Measurements from ENCODE around the gene SLC22A5. TPM values are rescaled to one million over a fixed set of nuclear protein-coding genes. Genes with fewer than 3 reads are reported as not detected.

SLC22A5 gene
- total and polyA plus RNA-seq, 9 of the 15 experiments (the other 6 are each of a cell fraction or from before 2014, with no cell fraction given) = 3.0 to 16.6 (median 8.3) TPM

DNA sequence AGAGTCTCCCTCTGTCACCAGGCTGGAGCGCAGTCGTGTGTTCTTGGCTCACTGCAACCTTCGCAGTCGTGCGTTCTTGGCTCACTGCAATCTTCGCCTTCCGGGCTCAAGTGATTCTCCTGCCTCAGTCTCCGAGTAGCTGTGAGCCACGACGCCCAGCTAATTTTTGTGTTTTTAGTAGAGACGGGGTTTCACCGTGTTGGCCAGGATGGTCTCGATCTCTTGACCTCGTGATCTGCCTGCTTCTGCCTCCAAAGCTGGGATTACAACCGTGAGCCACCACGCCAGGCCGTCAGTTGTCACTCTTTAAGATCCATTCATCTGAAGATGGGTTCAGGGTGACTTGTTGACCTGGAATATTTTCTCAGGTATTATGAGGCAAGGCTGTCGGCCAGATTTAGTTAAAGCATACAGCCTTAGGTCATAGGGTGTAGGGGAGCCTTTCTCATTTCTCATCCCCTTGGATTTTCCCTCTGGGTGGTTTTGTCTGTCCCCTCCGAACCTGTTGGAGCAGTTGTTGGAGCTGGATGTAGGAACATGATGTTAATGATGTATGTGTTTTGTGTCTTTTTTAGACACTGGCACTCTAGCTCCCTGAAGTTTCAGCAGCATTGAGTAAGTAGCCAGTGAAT lies 1.6 kb downstream of the SLC22A5 start (continued):
- TF ChIP-seq, protein P1, sequence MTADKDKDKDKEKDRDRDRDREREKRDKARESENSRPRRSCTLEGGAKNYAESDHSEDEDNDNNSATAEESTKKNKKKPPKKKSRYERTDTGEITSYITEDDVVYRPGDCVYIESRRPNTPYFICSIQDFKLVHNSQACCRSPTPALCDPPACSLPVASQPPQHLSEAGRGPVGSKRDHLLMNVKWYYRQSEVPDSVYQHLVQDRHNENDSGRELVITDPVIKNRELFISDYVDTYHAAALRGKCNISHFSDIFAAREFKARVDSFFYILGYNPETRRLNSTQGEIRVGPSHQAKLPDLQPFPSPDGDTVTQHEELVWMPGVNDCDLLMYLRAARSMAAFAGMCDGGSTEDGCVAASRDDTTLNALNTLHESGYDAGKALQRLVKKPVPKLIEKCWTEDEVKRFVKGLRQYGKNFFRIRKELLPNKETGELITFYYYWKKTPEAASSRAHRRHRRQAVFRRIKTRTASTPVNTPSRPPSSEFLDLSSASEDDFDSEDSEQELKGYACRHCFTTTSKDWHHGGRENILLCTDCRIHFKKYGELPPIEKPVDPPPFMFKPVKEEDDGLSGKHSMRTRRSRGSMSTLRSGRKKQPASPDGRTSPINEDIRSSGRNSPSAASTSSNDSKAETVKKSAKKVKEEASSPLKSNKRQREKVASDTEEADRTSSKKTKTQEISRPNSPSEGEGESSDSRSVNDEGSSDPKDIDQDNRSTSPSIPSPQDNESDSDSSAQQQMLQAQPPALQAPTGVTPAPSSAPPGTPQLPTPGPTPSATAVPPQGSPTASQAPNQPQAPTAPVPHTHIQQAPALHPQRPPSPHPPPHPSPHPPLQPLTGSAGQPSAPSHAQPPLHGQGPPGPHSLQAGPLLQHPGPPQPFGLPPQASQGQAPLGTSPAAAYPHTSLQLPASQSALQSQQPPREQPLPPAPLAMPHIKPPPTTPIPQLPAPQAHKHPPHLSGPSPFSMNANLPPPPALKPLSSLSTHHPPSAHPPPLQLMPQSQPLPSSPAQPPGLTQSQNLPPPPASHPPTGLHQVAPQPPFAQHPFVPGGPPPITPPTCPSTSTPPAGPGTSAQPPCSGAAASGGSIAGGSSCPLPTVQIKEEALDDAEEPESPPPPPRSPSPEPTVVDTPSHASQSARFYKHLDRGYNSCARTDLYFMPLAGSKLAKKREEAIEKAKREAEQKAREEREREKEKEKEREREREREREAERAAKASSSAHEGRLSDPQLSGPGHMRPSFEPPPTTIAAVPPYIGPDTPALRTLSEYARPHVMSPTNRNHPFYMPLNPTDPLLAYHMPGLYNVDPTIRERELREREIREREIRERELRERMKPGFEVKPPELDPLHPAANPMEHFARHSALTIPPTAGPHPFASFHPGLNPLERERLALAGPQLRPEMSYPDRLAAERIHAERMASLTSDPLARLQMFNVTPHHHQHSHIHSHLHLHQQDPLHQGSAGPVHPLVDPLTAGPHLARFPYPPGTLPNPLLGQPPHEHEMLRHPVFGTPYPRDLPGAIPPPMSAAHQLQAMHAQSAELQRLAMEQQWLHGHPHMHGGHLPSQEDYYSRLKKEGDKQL (CRISPR knock-in tag; IDR thresholded peaks at IDR 0.05; ENCODE audit: borderline replicate concordance) = no peak
- TF ChIP-seq, protein P2, sequence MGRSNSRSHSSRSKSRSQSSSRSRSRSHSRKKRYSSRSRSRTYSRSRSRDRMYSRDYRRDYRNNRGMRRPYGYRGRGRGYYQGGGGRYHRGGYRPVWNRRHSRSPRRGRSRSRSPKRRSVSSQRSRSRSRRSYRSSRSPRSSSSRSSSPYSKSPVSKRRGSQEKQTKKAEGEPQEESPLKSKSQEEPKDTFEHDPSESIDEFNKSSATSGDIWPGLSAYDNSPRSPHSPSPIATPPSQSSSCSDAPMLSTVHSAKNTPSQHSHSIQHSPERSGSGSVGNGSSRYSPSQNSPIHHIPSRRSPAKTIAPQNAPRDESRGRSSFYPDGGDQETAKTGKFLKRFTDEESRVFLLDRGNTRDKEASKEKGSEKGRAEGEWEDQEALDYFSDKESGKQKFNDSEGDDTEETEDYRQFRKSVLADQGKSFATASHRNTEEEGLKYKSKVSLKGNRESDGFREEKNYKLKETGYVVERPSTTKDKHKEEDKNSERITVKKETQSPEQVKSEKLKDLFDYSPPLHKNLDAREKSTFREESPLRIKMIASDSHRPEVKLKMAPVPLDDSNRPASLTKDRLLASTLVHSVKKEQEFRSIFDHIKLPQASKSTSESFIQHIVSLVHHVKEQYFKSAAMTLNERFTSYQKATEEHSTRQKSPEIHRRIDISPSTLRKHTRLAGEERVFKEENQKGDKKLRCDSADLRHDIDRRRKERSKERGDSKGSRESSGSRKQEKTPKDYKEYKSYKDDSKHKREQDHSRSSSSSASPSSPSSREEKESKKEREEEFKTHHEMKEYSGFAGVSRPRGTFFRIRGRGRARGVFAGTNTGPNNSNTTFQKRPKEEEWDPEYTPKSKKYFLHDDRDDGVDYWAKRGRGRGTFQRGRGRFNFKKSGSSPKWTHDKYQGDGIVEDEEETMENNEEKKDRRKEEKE (IDR thresholded peaks at IDR 0.05; ENCODE audit: borderline replicate concordance in 1 of 2, control insufficient read depth in 1 of 2, low read depth in 2 of 2, low read length in 1 of 2) = no peak
- TF ChIP-seq NCOA1 (IDR thresholded peaks at IDR 0.05; ENCODE audit: low read depth) = 0 out of 2 replicates have a peak, but pooled peaks have one; percentile 1
- TF ChIP-seq FOXA3 (CRISPR knock-in tag; conservative IDR thresholded peaks at IDR 0.05 in 1 of 2, IDR thresholded peaks at IDR 0.05 in 1 of 2) = no peak
- peak; percentile 22; the same call in 1 of the 2 replicates for TF ChIP-seq TEAD4 (IDR thresholded peaks at IDR 0.05; ENCODE audit: low read length)
- no peak for TF ChIP-seq TEAD4 (CRISPR knock-in tag; IDR thresholded peaks at IDR 0.05; ENCODE audit: borderline replicate concordance)
- no peak for TF ChIP-seq ZNF3 (CRISPR knock-in tag; IDR thresholded peaks at IDR 0.05)
- no peak for TF ChIP-seq TAL1 (IDR thresholded peaks at IDR 0.05)
- TF ChIP-seq, protein P3, sequence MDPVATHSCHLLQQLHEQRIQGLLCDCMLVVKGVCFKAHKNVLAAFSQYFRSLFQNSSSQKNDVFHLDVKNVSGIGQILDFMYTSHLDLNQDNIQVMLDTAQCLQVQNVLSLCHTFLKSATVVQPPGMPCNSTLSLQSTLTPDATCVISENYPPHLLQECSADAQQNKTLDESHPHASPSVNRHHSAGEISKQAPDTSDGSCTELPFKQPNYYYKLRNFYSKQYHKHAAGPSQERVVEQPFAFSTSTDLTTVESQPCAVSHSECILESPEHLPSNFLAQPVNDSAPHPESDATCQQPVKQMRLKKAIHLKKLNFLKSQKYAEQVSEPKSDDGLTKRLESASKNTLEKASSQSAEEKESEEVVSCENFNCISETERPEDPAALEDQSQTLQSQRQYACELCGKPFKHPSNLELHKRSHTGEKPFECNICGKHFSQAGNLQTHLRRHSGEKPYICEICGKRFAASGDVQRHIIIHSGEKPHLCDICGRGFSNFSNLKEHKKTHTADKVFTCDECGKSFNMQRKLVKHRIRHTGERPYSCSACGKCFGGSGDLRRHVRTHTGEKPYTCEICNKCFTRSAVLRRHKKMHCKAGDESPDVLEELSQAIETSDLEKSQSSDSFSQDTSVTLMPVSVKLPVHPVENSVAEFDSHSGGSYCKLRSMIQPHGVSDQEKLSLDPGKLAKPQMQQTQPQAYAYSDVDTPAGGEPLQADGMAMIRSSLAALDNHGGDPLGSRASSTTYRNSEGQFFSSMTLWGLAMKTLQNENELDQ (CRISPR knock-in tag; IDR thresholded peaks at IDR 0.05; ENCODE audit: borderline replicate concordance) = no peak
- TF ChIP-seq BRCA1 (IDR thresholded peaks at IDR 0.05) = no peak
- TF ChIP-seq BRCA1 (CRISPR knock-in tag; IDR thresholded peaks at IDR 0.05) = no peak
- TF ChIP-seq CC2D1A (IDR thresholded peaks at IDR 0.05) = no peak
- no peak for TF ChIP-seq CEBPB (tag; IDR thresholded peaks at IDR 0.05)
- TF ChIP-seq ZNF444 (CRISPR knock-in tag; IDR thresholded peaks at IDR 0.05) = no peak
- TF ChIP-seq ZNF384 (IDR thresholded peaks at IDR 0.05; ENCODE audit: low read depth, low read length) = peak; percentile 73; the same call in 1 of the 2 replicates
- peak; percentile 29; the same call in 1 of the 2 replicates for TF ChIP-seq BCOR (IDR thresholded peaks at IDR 0.05)
- TF ChIP-seq PHB2 (IDR thresholded peaks at IDR 0.05; ENCODE audit: low read depth) = no peak
